ENCODE data around the gene CTNNBL1.

The CTNNBL1 gene

DNA sequence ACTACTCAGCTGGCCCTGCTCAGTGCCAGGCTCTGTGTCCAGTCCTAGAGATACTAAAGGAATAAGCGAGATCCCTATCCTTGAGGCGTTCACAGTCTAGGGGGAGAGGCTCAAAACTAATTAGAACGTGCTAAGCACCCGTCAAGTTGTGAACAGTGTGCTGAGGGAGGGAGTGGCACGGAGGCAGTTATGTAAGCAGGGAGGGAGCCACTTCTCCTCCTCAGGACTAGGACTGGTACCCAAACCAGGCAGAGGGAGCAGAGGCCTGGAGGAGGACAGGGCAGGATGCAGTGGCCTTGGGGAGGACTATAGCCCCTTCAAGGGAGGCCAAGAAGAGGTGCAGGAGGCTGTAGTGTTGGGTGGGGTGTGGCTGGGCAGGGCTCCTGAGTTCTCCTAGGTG lies 169.5 kb downstream of the CTNNBL1 start:
- DNase-seq (ENCODE audit: low read depth, low spot score), result no peak
- H3K9ac ChIP-seq (ENCODE audit: insufficient read length), result no peak overlapping the region
- TF ChIP-seq FOXP2 (optimal IDR thresholded peaks at IDR 0.05; ENCODE audit: control extremely low read depth, extremely low read length, insufficient read depth), result no peak
- no peak for TF ChIP-seq EZH2 (IDR thresholded peaks at IDR 0.05)
- TF ChIP-seq POLR2AphosphoS5 (IDR thresholded peaks at IDR 0.05; ENCODE audit: borderline replicate concordance, low read depth, low read length), result no peak
- no peaks in the 10 kb centered on the region for H3K9me3 ChIP-seq (ENCODE audit: low read depth, low read length)
- H3K27ac ChIP-seq, result no peak overlapping the region
- H3K36me3 ChIP-seq (ENCODE audit: insufficient read depth, low read length), result peaks cover 19% of the 10 kb centered on the region
- no peak overlapping the region for H3K4me3 ChIP-seq

- peak overlapping the region; percentile 54 for H3K4me3 ChIP-seq
- H3K9me3 ChIP-seq (ENCODE audit: low read depth, low read length), result no peaks in the 10 kb centered on the region
- peak; percentile 86 for DNase-seq (ENCODE audit: low read depth, low spot score)
- H3K9ac ChIP-seq (ENCODE audit: insufficient read length), result peak overlapping the region; percentile 3
- H3K27ac ChIP-seq, result peak overlapping the region; percentile 61
- H3K36me3 ChIP-seq (ENCODE audit: insufficient read depth, low read length), result peaks cover 19% of the 10 kb centered on the region
- TF ChIP-seq FOXP2 (optimal IDR thresholded peaks at IDR 0.05; ENCODE audit: control extremely low read depth, extremely low read length, insufficient read depth), result peak; percentile 95
- TF ChIP-seq POLR2AphosphoS5 (IDR thresholded peaks at IDR 0.05; ENCODE audit: borderline replicate concordance, low read depth, low read length), result peak; percentile 23; the same call in 1 of the 2 replicates
- no peak for TF ChIP-seq EZH2 (IDR thresholded peaks at IDR 0.05)
Measured at GRCh38 chr20:37864298-37864697, 170.5 kb downstream of the CTNNBL1 start.

- no peak overlapping the region for H3K27ac ChIP-seq
Measured at GRCh38 chr20:37866051-37866450, 172.2 kb downstream of the CTNNBL1 start.

GRCh38 chr20:37867289-37868195 lies 173.7 kb downstream of the CTNNBL1 start:
- H3K36me3 ChIP-seq (ENCODE audit: insufficient read depth, low read length), result no peaks in the 10 kb centered on the region; the same call in 1 of the 2 replicates
- DNase-seq (ENCODE audit: low read depth, low spot score), result no peak
- no peaks in the 10 kb centered on the region for H3K9me3 ChIP-seq (ENCODE audit: low read depth, low read length)
- no peak overlapping the region for H3K27ac ChIP-seq
- H3K4me3 ChIP-seq, result no peak overlapping the region
- no peak overlapping the region for H3K9ac ChIP-seq (ENCODE audit: insufficient read length)
- TF ChIP-seq EZH2 (IDR thresholded peaks at IDR 0.05) (no peak), FOXP2 (optimal IDR thresholded peaks at IDR 0.05; ENCODE audit: control extremely low read depth, extremely low read length, insufficient read depth) (no peak), POLR2AphosphoS5 (IDR thresholded peaks at IDR 0.05; ENCODE audit: borderline replicate concordance, low read depth, low read length) (no peak)

More at GRCh38 chr20:37866051-37866450, 172.2 kb downstream of the CTNNBL1 start:
- Histone ChIP-seq H3K9ac (ENCODE audit: insufficient read length) (no peak overlapping the region), H3K36me3 (ENCODE audit: insufficient read depth, low read length) (peaks cover 5% of the 10 kb centered on the region), H3K4me3 (no peak overlapping the region), H3K9me3 (ENCODE audit: low read depth, low read length) (no peaks in the 10 kb centered on the region)
- TF ChIP-seq POLR2AphosphoS5 (IDR thresholded peaks at IDR 0.05; ENCODE audit: borderline replicate concordance, low read depth, low read length) (no peak), EZH2 (IDR thresholded peaks at IDR 0.05) (no peak), FOXP2 (optimal IDR thresholded peaks at IDR 0.05; ENCODE audit: control extremely low read depth, extremely low read length, insufficient read depth) (no peak)
- no peak for DNase-seq (ENCODE audit: low read depth, low spot score)

- Histone ChIP-seq H3K36me3 (ENCODE audit: insufficient read depth, low read length) (no peaks in the 10 kb centered on the region; the same call in 1 of the 2 replicates), H3K4me3 (no peak overlapping the region), H3K9me3 (ENCODE audit: low read depth, low read length) (no peaks in the 10 kb centered on the region), H3K9ac (ENCODE audit: insufficient read length) (no peak overlapping the region), H3K27ac (no peak overlapping the region)
- DNase-seq (ENCODE audit: low read depth, low spot score), result no peak
- TF ChIP-seq FOXP2 (optimal IDR thresholded peaks at IDR 0.05; ENCODE audit: control extremely low read depth, extremely low read length, insufficient read depth) (no peak), POLR2AphosphoS5 (IDR thresholded peaks at IDR 0.05; ENCODE audit: borderline replicate concordance, low read depth, low read length) (no peak), EZH2 (IDR thresholded peaks at IDR 0.05) (no peak)
Measured at GRCh38 chr20:37868851-37869333, 175.1 kb downstream of the CTNNBL1 start.

- H3K9ac ChIP-seq (ENCODE audit: insufficient read length), result no peak overlapping the region
- no peak overlapping the region for H3K27ac ChIP-seq
- DNase-seq (ENCODE audit: low read depth, low spot score), result no peak
- no peak overlapping the region for H3K4me3 ChIP-seq
- TF ChIP-seq EZH2 (IDR thresholded peaks at IDR 0.05), result no peak
- TF ChIP-seq FOXP2 (optimal IDR thresholded peaks at IDR 0.05; ENCODE audit: control extremely low read depth, extremely low read length, insufficient read depth), result no peak
- no peak for TF ChIP-seq POLR2AphosphoS5 (IDR thresholded peaks at IDR 0.05; ENCODE audit: borderline replicate concordance, low read depth, low read length)
- H3K9me3 ChIP-seq (ENCODE audit: low read depth, low read length), result no peaks in the 10 kb centered on the region
- no peaks in the 10 kb centered on the region; the same call in 1 of the 2 replicates for H3K36me3 ChIP-seq (ENCODE audit: insufficient read depth, low read length)
Measured at GRCh38 chr20:37869334-37869861, 175.6 kb downstream of the CTNNBL1 start.

- Histone ChIP-seq H3K9ac (ENCODE audit: insufficient read length) (no peak overlapping the region), H3K9me3 (ENCODE audit: low read depth, low read length) (no peaks in the 10 kb centered on the region), H3K27ac (no peak overlapping the region), H3K36me3 (ENCODE audit: insufficient read depth, low read length) (no peaks in the 10 kb centered on the region; the same call in 1 of the 2 replicates), H3K4me3 (no peak overlapping the region)
- no peak for TF ChIP-seq EZH2 (IDR thresholded peaks at IDR 0.05)
- TF ChIP-seq FOXP2 (optimal IDR thresholded peaks at IDR 0.05; ENCODE audit: control extremely low read depth, extremely low read length, insufficient read depth), result no peak
- TF ChIP-seq POLR2AphosphoS5 (IDR thresholded peaks at IDR 0.05; ENCODE audit: borderline replicate concordance, low read depth, low read length), result no peak
- DNase-seq (ENCODE audit: low read depth, low spot score), result no peak
Measured at GRCh38 chr20:37870294-37870693, 176.5 kb downstream of the CTNNBL1 start.

- Histone ChIP-seq H3K4me3 (no peak overlapping the region), H3K9me3 (ENCODE audit: low read depth, low read length) (no peaks in the 10 kb centered on the region), H3K36me3 (ENCODE audit: insufficient read depth, low read length) (no peaks in the 10 kb centered on the region; the same call in 1 of the 2 replicates), H3K27ac (no peak overlapping the region), H3K9ac (ENCODE audit: insufficient read length) (no peak overlapping the region)
- DNase-seq (ENCODE audit: low read depth, low spot score), result no peak
- TF ChIP-seq EZH2 (IDR thresholded peaks at IDR 0.05) (no peak), POLR2AphosphoS5 (IDR thresholded peaks at IDR 0.05; ENCODE audit: borderline replicate concordance, low read depth, low read length) (no peak), FOXP2 (optimal IDR thresholded peaks at IDR 0.05; ENCODE audit: control extremely low read depth, extremely low read length, insufficient read depth) (no peak)
Measured at GRCh38 chr20:37871751-37872150, 177.9 kb downstream of the CTNNBL1 start.
